Esophagus muscularis mucosa (tissue), 4 donors: ENCODE data around the gene CR1L. TPM values are rescaled to one million over a fixed set of nuclear protein-coding genes. Genes with fewer than 3 reads are reported as not detected.
"Not testable (repeated sequence)": the region's sequence is repeated elsewhere in the genome, so short reads cannot be mapped to it uniquely, and the experiment has no call there.

ENCODE experiments used
- DNase-seq: peaks from one replicate; pipeline ENCODE4 v3.0.0-alpha.2; 2017; ENCODE audit errors: extremely low spot score
- H3K27ac ChIP-seq, 4 donors: fragments of 200-600 bp; sonication (generic); replicated peaks in 1 of 4; 1 replicate in 3 of 4; 2 replicates in 1 of 4; pipeline ENCODE4 v1.5.1; 2016 to 2019; ENCODE audit warnings: mild to moderate bottlenecking in 1 of 4
- H3K27me3 ChIP-seq, 4 donors: fragments of 200-600 bp; sonication (generic); one replicate each; pipeline versions ENCODE4 v1.5.1 to v1.6.0; 2016 to 2019
- H3K36me3 ChIP-seq, 4 donors: fragments of 200-600 bp; sonication (generic); one replicate each; pipeline ENCODE4 v1.5.1; 2016 to 2019
- H3K4me1 ChIP-seq, 4 donors: fragments of 200-600 bp; sonication (generic); one replicate each; pipeline ENCODE4 v1.5.1; 2016 to 2019
- H3K4me3 ChIP-seq, 4 donors: fragments of 200-600 bp; sonication (generic); 1 replicate in 2 of 4; 2 replicates in 2 of 4; pipeline ENCODE4 v1.5.1; 2016 to 2019; ENCODE audit warnings: mild to moderate bottlenecking in 4 of 4, moderate library complexity in 1 of 4
- H3K9me3 ChIP-seq, 4 donors: fragments of 200-600 bp; sonication (generic); 1 replicate in 3 of 4; 2 replicates in 1 of 4; pipeline ENCODE4 v1.5.1; 2016 to 2019
- EP300 ChIP-seq: sonication (generic); formaldehyde crosslinking; IDR thresholded peaks from one replicate; pipeline ENCODE4 v1.6.1; 2017; ENCODE audit warnings: antibody characterized with exemption
- POLR2A ChIP-seq: fragments of 450-650 bp; IDR thresholded peaks from one replicate; pipeline ENCODE4 v1.6.1; 2017; ENCODE audit warnings: antibody characterized with exemption, moderate library complexity, mild to moderate bottlenecking, low read depth
- POLR2AphosphoS5 ChIP-seq, 2 donors: sonication (generic); formaldehyde crosslinking; IDR thresholded peaks; one replicate each; pipeline ENCODE4 v1.6.1; 2017; ENCODE audit warnings: antibody characterized with exemption in 2 of 2
- WGBS: methylation state at CpG from one replicate; pipeline ENCODE4 v1.1.5; 2018; 5-methylcytosine and 5-hydroxymethylcytosine counted together
- intact Hi-C: fragments of 100-400 bp; cut with DNase I; formaldehyde crosslinking; loops from one replicate; pipeline ENCODE4 v1.15.1; 2023
- total RNA-seq, 4 donors: library from RNA; depleted of rRNA; stranded (reverse); fragments of >200 nt; gene quantifications; one replicate each; pipeline versions ENCODE4 v1.1.0 to v1.2.1, GENCODE V29; 2016
- TF ChIP-seq, protein P1 (sequence below), 3 experiments: fragments of 200-600 bp in 2 of 3; fragments of 450-650 bp in 1 of 3; sonication (generic) in 2 of 3; IDR thresholded peaks; one replicate each; pipeline ENCODE4 v1.5.1; 2017 to 2019; ENCODE audit warnings: antibody characterized with exemption in 3 of 3, mild to moderate bottlenecking in 2 of 3, moderate library complexity in 1 of 3

The CR1L gene
- total RNA-seq, 4 donors from 2014 or later, result not detected

DNA sequence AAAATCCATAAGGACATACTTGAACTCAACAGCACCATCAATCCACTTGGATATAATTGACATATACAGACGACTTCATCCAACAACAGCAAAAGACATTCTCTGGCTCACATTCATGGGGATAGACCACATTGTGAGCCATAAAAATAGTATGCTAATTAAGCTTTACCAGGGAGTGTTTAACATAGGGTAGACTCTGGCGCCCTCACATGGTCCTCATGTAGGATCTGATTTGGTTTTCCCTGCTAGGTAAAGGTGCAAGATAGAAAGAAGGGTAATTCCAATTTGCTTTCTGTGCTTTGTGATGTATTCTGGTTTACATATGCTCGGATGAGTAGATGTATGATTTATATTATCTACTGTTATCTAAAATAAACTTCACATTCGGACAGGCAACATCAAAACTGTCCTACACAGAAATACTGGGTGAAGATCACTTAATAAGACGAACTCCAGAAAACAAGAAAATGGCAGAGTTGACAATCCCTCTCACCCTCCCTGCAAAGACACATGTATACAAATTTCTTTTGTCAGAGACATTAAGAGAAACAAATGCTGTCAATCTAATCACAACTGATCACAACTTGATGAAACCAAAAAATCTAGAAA, 27.7 kb downstream of the CR1L start:
- no peak overlapping the region for H3K27ac ChIP-seq
- H3K4me1 ChIP-seq, result peaks cover 3 to 10% (median 9%) of the 10 kb centered on the region in 4 donors
- H3K36me3 ChIP-seq, result no peaks in the 10 kb centered on the region
- no peak for DNase-seq
- H3K9me3 ChIP-seq, result no peaks in the 10 kb centered on the region
- no peak overlapping the region for H3K4me3 ChIP-seq
- 23% methylated on average over 5 of the region's 5 CpGs for WGBS
- intact Hi-C loops, result no loop called here
- no peak for TF ChIP-seq EP300
- no peak for TF ChIP-seq POLR2AphosphoS5 (IDR thresholded peaks at IDR 0.05)
- no peak for TF ChIP-seq POLR2A
- TF ChIP-seq, protein P1, sequence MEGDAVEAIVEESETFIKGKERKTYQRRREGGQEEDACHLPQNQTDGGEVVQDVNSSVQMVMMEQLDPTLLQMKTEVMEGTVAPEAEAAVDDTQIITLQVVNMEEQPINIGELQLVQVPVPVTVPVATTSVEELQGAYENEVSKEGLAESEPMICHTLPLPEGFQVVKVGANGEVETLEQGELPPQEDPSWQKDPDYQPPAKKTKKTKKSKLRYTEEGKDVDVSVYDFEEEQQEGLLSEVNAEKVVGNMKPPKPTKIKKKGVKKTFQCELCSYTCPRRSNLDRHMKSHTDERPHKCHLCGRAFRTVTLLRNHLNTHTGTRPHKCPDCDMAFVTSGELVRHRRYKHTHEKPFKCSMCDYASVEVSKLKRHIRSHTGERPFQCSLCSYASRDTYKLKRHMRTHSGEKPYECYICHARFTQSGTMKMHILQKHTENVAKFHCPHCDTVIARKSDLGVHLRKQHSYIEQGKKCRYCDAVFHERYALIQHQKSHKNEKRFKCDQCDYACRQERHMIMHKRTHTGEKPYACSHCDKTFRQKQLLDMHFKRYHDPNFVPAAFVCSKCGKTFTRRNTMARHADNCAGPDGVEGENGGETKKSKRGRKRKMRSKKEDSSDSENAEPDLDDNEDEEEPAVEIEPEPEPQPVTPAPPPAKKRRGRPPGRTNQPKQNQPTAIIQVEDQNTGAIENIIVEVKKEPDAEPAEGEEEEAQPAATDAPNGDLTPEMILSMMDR (IDR thresholded peaks at IDR 0.05), result peak in 1 of 3 experiments; percentile 6
- H3K27me3 ChIP-seq, result peaks cover 0 to 47% (median 11%) of the 10 kb centered on the region in 4 donors

GRCh38 chr1:207673399-207673798, 28.5 kb downstream of the CR1L start:
- H3K27me3 ChIP-seq, result peaks cover 0 to 41% (median 11%) of the 10 kb centered on the region in 4 donors
- H3K4me3 ChIP-seq, result no peak overlapping the region
- no peaks in the 10 kb centered on the region for H3K9me3 ChIP-seq
- no peak overlapping the region for H3K27ac ChIP-seq
- DNase-seq, result no peak
- TF ChIP-seq EP300 (no peak), POLR2A (no peak)
- H3K4me1 ChIP-seq, result peaks cover 3 to 10% (median 9%) of the 10 kb centered on the region in 4 donors
- 66% methylated on average over 6 of the region's 6 CpGs for WGBS
- H3K36me3 ChIP-seq, result no peaks in the 10 kb centered on the region
- intact Hi-C loops, result no loop called here

DNA sequence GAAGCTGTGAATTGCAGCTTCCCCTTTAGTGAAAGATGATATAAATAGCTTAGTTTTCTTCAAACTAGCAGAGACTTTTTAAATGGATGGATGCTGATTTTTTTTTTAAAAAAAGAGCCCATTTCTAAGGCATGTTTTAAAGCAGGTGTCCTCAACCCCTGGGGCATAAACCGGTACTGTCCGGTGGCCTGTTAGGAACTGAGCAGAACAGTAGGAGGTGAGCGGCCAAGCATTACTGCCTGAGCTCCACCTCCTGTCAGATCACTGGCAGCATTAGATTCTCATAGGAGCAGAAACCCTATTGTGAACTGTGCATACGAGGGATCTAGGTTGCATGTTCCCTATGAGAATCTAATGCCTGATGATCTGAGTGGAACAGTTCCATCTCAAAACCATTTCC, 31.2 kb downstream of the CR1L start:
- no peak overlapping the region for H3K4me3 ChIP-seq
- H3K27me3 ChIP-seq, result peaks cover 0 to 14% (median 0%) of the 10 kb centered on the region in 4 donors
- H3K9me3 ChIP-seq, result no peaks in the 10 kb centered on the region
- WGBS, result 89% methylated on average over 4 of the region's 4 CpGs
- H3K27ac ChIP-seq, result no peak overlapping the region
- H3K36me3 ChIP-seq, result no peaks in the 10 kb centered on the region
- DNase-seq, result no peak
- intact Hi-C loops, result no loop called here
- H3K4me1 ChIP-seq, result no peaks in the 10 kb centered on the region
- TF ChIP-seq POLR2AphosphoS5 (IDR thresholded peaks at IDR 0.05) (no peak), EP300 (no peak), POLR2A (no peak)
- TF ChIP-seq, protein P1 (IDR thresholded peaks at IDR 0.05), result no peak

DNA sequence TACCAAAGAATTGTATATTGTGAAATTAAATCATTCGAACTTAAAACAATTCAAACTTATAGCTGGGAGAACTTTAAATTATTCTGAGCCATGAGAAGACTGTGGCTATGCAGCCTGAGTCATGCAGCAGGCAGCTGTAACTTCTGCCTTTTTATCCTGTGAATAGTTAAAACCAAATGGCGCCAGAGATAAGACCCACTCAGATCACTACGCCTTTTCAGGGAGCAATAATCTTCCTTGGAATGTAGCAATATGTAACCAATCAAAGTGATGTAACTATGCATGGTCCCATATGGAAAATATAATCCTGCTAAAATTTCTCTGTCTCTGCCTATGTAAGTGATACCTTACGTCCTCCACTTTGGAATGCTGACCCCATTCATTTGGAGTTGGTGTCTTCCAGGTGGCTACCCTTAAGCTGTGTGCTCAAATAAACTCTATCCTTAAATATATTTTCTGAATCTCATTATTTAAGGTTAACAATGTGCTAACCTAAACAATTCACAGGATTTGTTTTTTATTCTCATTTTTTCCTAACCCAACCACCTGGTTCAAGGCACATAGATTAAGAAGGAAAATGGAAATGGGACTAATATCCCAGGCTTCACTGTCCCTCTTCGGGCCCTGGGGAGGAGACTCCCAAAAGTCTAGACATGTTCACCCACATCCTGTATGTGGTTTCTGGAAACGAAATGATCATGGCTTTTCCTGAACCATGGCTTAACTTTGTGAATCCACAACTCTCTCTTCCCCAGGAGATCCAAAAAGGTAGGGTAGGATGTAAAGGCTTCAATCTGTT, 35.9 kb downstream of the CR1L start:
- H3K4me1 ChIP-seq, H3K27me3 ChIP-seq, H3K27ac ChIP-seq, intact Hi-C loops, H3K36me3 ChIP-seq, H3K9me3 ChIP-seq, DNase-seq, H3K4me3 ChIP-seq: not testable (repeated sequence)
- 46% methylated on average over 6 of the region's 6 CpGs for WGBS

GRCh38 chr1:207682872-207683434, 38.0 kb downstream of the CR1L start:
- H3K36me3 ChIP-seq, intact Hi-C loops, H3K9me3 ChIP-seq, H3K4me1 ChIP-seq, H3K4me3 ChIP-seq, DNase-seq, H3K27me3 ChIP-seq, H3K27ac ChIP-seq: not testable (repeated sequence)
- WGBS, result 90% methylated on average over 6 of the region's 6 CpGs

DNA sequence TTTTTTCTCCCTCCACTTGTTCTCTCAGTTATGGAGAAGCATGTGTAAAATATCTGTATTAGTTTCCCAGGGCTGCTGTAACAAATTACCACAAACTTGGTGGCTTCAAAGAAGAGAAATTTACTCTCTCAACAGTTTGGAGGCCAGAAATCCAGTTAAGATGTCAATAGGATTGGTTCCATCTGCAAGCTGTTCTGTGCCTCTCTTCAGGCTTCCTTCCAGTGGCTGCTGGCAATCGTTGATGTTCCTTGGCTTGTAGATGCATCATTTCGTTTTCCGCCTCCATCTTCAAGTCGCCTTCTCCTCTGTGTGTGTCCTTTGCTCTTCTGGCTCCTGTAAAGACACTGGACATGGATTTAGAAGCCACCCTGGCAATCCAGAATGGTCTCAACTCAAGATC, 45.6 kb downstream of the CR1L start:
- H3K4me3 ChIP-seq, H3K4me1 ChIP-seq, DNase-seq, H3K27me3 ChIP-seq, H3K9me3 ChIP-seq, intact Hi-C loops, H3K27ac ChIP-seq, H3K36me3 ChIP-seq: not testable (repeated sequence)
- WGBS, result 74% methylated on average over 4 of the region's 4 CpGs
